Measurements from ENCODE around the gene PPFIBP1.
A peak's percentile ranks its signal among the peaks of the same experiment; 100 is the strongest.
"Not testable (repeated sequence)": the region's sequence is repeated elsewhere in the genome, so short reads cannot be mapped to it uniquely, and the experiment has no call there.

The PPFIBP1 gene

DNA sequence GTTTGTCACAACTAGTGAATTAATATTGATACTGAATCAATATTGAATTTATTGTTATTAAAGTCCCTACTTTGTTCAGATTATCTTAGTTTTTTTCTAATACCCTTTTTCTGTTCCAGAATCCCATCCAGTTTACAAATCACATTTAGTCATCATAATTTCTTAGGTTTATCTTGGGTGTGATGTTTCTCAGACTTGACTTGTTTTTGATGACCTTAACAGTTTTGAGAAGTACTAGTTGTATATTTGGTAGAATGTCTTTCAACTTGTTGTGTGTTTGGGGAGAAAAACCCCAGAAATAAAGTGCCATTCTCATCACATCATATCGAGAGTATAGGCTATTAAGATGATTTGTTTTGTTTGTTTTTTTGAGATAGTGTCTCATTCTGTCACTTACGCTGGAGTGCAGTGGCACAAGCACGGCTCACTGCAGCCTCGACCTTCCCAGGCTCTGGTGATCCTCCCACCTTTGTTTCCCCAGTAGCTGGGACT lies 206.1 kb downstream of the PPFIBP1 start:
- no peak for FAIRE-seq

- no peak for FAIRE-seq
Observed at GRCh38 chr12:27732281-27732680, 208.3 kb downstream of the PPFIBP1 start.

DNA sequence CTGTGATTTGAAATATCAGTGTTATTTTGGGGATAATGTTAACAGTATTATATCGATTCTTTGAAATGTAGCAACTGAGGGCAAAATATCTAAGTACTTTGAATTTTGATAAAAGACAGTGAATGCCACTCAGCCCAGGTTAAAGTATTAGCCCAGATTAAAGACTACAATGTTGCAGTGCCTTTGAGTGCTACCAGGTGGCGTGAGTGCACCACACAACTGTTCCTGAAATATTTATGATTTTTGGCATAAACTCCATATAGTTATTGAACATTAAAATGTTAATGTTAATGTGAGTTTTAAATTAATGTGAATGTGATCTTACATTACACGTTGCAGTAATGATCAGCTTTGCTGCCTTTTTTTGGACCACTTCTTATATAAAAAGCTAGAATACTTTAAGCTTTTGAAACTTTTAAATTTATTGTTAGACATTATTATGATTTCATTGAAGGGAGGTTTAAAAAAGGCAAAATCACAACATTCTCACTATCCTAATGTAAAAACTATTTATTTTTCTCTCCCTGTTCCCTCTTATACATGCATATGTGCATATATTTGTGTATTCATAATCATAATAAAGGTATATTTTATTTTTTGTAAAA lies 209.1 kb downstream of the PPFIBP1 start:
- peak; percentile 68 for FAIRE-seq

- no peak for FAIRE-seq
Observed at GRCh38 chr12:27733791-27734190, 209.8 kb downstream of the PPFIBP1 start.

DNA sequence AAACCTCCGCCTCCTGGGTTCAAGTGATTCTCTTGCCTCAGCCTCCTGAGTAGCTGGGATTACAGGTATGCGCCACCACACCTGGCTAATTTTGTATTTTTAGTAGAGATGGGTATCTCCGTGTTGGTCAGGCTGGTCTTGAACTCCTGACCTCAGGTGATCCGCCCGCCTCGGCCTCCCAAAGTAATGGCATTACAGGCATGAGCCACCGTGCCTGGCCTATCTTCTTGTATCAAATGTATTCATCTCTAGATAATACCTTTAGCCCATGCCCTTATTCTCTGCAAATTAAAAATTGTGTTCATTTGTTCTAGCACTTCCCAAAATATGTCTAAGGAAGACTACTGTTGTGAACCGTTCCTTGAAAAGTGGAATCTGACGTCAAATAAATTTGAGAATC lies 210.3 kb downstream of the PPFIBP1 start:
- FAIRE-seq, result not testable (repeated sequence)

- FAIRE-seq, result no peak
Observed at GRCh38 chr12:27743601-27744000, 219.6 kb downstream of the PPFIBP1 start.
